ENCODE measurements around the gene KCNJ12.
"Not testable (repeated sequence)": the region's sequence is repeated elsewhere in the genome, so short reads cannot be mapped to it uniquely, and the experiment has no call there.

DNA sequence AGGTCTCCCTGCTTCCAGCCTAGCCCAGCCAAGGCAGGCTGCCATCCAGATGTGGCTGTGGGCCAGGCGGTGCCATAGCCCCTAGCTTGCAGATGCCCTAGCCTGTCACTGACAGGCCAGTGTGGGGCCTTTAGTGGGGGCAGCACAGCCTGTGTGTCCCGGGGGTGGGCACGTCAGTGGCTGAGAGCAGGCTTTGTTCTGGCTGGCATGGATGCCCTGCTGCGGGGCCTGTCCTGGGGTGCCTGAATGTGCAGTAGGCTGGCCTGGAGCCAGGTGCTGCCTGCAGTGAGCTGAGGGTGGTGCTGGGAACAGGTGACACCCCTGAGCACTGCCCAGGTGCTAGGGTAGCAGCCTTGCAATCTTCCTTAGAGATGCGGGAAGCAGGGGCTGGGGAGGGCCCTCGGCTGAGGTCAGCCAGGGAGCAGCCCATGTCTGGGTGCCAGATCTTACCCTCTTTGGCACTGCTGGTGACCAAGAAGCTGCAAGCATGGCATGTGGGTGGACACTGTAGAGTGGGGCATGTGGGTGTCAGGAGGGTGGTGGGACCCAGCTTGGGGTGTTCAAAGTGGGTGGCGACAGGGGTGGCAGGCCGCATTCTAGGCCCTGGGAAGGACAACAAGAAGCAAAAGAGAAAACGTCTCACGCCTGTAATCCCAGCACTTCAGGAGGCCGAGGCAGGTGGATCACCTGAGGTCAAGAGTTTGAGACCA lies 37.6 kb downstream of the KCNJ12 start:
- TF ChIP-seq, protein P1, sequence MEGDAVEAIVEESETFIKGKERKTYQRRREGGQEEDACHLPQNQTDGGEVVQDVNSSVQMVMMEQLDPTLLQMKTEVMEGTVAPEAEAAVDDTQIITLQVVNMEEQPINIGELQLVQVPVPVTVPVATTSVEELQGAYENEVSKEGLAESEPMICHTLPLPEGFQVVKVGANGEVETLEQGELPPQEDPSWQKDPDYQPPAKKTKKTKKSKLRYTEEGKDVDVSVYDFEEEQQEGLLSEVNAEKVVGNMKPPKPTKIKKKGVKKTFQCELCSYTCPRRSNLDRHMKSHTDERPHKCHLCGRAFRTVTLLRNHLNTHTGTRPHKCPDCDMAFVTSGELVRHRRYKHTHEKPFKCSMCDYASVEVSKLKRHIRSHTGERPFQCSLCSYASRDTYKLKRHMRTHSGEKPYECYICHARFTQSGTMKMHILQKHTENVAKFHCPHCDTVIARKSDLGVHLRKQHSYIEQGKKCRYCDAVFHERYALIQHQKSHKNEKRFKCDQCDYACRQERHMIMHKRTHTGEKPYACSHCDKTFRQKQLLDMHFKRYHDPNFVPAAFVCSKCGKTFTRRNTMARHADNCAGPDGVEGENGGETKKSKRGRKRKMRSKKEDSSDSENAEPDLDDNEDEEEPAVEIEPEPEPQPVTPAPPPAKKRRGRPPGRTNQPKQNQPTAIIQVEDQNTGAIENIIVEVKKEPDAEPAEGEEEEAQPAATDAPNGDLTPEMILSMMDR (IDR thresholded peaks at IDR 0.05 in 4 of 5, conservative IDR thresholded peaks at IDR 0.05 in 1 of 5), result not testable (repeated sequence)
- not testable (repeated sequence) for TF ChIP-seq POLR2A (IDR thresholded peaks at IDR 0.05)

Data from gastrocnemius medialis (tissue), 4 donors.